ENCODE measurements around the gene CUL5.

CUL5 gene

DNA sequence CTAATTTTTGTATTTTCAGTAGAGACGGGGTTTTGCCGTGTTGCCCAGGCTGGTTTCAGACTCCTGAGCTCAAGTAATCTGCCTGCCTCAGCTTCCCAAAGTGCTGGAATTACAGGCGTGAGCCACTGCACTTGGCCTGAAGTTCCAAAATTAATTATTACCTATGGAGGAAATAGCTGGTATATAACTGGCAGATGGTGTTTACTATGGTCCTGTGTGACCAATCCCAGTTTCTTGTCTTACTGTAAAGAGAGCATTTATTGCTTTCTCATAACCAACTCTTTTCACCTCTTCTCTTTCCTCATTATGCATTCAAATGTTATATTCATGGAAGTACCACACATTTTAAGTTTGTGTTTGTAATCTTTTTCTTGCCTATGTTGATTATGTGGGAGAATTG lies 88.5 kb downstream of the CUL5 start (continued):
- TF ChIP-seq ZNF843 (tag by site-specific recombination; IDR thresholded peaks at IDR 0.05) (no peak), GLI4 (tag by site-specific recombination; IDR thresholded peaks at IDR 0.05) (no peak), ZIC2 (tag by site-specific recombination; IDR thresholded peaks at IDR 0.05) (no peak)

DNA sequence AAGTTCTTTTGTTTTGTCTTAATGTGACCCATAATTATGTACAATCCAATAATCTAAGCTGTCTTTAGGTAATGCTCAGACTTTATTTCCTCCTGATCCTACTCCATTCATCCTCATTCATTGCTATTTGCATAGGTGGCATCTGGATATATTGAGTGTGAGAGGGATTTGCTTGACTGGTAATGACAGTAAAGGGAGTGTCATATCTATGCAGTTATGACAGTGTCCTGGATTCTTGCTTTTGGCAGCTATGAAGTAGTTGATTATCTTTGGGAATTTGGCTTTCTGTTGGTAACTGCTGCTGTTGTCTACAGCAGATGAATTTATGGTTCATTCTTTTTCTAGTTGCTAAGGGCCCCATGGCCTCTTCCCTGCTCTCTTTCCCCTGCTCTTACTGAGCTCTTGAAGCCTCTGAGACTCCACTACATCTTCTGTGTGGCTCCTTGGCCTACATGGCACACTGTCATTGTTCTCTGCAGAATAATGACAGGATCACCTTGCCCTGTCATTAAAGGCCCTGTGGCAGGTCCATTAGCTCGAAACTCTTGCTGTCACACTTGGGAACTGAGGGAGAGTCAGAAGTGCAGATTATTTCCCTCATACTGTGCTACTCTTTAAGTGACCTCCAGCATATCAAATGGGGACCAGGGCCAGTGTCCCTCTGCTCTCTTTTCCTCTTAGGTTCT lies 92.5 kb downstream of the CUL5 start:
- TF ChIP-seq ZNF530 (tag by site-specific recombination; IDR thresholded peaks at IDR 0.05; ENCODE audit: low read depth) (no peak), ZNF660 (tag by site-specific recombination; IDR thresholded peaks at IDR 0.05) (no peak), ZNF121 (tag by site-specific recombination; IDR thresholded peaks at IDR 0.05) (no peak), ZNF24 (tag by site-specific recombination; IDR thresholded peaks at IDR 0.05) (no peak), ZNF529 (tag by site-specific recombination; IDR thresholded peaks at IDR 0.05; ENCODE audit: insufficient replicate concordance) (no peak), ZNF624 (tag by site-specific recombination; IDR thresholded peaks at IDR 0.05) (no peak), ZNF610 (tag by site-specific recombination; IDR thresholded peaks at IDR 0.05; ENCODE audit: borderline replicate concordance) (no peak), ZNF362 (tag by site-specific recombination; IDR thresholded peaks at IDR 0.05) (no peak), ZNF335 (tag by site-specific recombination; conservative IDR thresholded peaks at IDR 0.05) (no peak), ZNF629 (tag by site-specific recombination; IDR thresholded peaks at IDR 0.05) (no peak), ZNF561 (tag by site-specific recombination; IDR thresholded peaks at IDR 0.05; ENCODE audit: borderline replicate concordance) (no peak), ZEB2 (tag by site-specific recombination; IDR thresholded peaks at IDR 0.05) (no peak), ZBTB1 (tag by site-specific recombination; IDR thresholded peaks at IDR 0.05) (no peak)
- TF ChIP-seq, protein P1, sequence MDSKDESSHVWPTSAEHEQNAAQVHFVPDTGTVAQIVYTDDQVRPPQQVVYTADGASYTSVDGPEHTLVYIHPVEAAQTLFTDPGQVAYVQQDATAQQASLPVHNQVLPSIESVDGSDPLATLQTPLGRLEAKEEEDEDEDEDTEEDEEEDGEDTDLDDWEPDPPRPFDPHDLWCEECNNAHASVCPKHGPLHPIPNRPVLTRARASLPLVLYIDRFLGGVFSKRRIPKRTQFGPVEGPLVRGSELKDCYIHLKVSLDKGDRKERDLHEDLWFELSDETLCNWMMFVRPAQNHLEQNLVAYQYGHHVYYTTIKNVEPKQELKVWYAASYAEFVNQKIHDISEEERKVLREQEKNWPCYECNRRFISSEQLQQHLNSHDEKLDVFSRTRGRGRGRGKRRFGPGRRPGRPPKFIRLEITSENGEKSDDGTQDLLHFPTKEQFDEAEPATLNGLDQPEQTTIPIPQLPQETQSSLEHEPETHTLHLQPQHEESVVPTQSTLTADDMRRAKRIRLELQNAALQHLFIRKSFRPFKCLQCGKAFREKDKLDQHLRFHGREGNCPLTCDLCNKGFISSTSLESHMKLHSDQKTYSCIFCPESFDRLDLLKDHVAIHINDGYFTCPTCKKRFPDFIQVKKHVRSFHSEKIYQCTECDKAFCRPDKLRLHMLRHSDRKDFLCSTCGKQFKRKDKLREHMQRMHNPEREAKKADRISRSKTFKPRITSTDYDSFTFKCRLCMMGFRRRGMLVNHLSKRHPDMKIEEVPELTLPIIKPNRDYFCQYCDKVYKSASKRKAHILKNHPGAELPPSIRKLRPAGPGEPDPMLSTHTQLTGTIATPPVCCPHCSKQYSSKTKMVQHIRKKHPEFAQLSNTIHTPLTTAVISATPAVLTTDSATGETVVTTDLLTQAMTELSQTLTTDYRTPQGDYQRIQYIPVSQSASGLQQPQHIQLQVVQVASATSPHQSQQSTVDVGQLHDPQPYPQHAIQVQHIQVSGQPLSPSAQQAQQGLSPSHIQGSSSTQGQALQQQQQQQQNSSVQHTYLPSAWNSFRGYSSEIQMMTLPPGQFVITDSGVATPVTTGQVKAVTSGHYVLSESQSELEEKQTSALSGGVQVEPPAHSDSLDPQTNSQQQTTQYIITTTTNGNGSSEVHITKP (tag by site-specific recombination; IDR thresholded peaks at IDR 0.05), result no peak
- TF ChIP-seq, protein P2, sequence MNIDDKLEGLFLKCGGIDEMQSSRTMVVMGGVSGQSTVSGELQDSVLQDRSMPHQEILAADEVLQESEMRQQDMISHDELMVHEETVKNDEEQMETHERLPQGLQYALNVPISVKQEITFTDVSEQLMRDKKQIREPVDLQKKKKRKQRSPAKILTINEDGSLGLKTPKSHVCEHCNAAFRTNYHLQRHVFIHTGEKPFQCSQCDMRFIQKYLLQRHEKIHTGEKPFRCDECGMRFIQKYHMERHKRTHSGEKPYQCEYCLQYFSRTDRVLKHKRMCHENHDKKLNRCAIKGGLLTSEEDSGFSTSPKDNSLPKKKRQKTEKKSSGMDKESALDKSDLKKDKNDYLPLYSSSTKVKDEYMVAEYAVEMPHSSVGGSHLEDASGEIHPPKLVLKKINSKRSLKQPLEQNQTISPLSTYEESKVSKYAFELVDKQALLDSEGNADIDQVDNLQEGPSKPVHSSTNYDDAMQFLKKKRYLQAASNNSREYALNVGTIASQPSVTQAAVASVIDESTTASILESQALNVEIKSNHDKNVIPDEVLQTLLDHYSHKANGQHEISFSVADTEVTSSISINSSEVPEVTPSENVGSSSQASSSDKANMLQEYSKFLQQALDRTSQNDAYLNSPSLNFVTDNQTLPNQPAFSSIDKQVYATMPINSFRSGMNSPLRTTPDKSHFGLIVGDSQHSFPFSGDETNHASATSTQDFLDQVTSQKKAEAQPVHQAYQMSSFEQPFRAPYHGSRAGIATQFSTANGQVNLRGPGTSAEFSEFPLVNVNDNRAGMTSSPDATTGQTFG (tag by site-specific recombination; IDR thresholded peaks at IDR 0.05; ENCODE audit: borderline replicate concordance), result no peak
- TF ChIP-seq, protein P3, sequence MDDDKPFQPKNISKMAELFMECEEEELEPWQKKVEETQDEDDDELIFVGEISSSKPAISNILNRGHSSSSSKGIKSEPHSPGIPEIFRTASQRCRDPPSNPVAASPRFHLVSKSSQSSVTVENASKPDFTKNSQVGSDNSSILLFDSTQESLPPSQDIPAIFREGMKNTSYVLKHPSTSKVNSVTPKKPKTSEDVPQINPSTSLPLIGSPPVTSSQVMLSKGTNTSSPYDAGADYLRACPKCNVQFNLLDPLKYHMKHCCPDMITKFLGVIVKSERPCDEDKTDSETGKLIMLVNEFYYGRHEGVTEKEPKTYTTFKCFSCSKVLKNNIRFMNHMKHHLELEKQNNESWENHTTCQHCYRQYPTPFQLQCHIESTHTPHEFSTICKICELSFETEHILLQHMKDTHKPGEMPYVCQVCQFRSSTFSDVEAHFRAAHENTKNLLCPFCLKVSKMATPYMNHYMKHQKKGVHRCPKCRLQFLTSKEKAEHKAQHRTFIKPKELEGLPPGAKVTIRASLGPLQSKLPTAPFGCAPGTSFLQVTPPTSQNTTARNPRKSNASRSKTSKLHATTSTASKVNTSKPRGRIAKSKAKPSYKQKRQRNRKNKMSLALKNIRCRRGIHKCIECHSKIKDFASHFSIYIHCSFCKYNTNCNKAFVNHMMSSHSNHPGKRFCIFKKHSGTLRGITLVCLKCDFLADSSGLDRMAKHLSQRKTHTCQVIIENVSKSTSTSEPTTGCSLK (tag by site-specific recombination; IDR thresholded peaks at IDR 0.05), result no peak
- CTCF ChIA-PET, result interaction anchor here (0.5 to 0.7 kb wide), 2 partner anchors 8 to 548 kb away, joined by 3 read pairs; no protein-coding TSS in a partner anchor
- POLR2A ChIA-PET, result interaction anchor here (0.6 kb wide), 1 partner anchor 541 kb away, joined by 4 read pairs; no protein-coding TSS in a partner anchor
- H3K36me3 ChIP-seq (ENCODE audit: control insufficient read depth in 2 of 2, insufficient read depth in 1 of 2, low read length in 2 of 2), result peaks cover 10 to 74% of the 10 kb centered on the region in 2 experiments
- no peak overlapping the region for H3K4me3 ChIP-seq (ENCODE audit: low read depth, low read length)
- no peak overlapping the region for H3K27ac ChIP-seq (ENCODE audit: extremely low read depth, low read depth, low read length)
- H3K9me3 ChIP-seq (ENCODE audit: control insufficient read depth, insufficient read depth, low read depth, low read length), result no peaks in the 10 kb centered on the region
- H3K4me1 ChIP-seq (ENCODE audit: control insufficient read depth, insufficient read depth, low read length), result no peaks in the 10 kb centered on the region

Measured in HEK293 (cell line).